ENCODE results near the gene MR1.
A peak's percentile ranks its signal among the peaks of the same experiment; 100 is the strongest.
"Not testable (repeated sequence)": the region's sequence is repeated elsewhere in the genome, so short reads cannot be mapped to it uniquely, and the experiment has no call there.

The MR1 gene

GRCh38 chr1:181033128-181033798 is 520 bp upstream of the MR1 start:
- Histone ChIP-seq H3K36me3 (no peaks in the 10 kb centered on the region), H3K4me3 (ENCODE audit: low read depth in 1 of 2, low read length in 1 of 2) (peak overlapping the region; percentile 61 to 81), H3K27ac (peak overlapping the region; percentile 90), H3K9me3 (no peaks in the 10 kb centered on the region), H3K4me1 (ENCODE audit: control insufficient read depth in 1 of 2, insufficient read depth in 1 of 2, low read depth in 1 of 2, low read length in 1 of 2) (peaks cover 50 to 53% of the 10 kb centered on the region in 2 experiments), H3K27me3 (peaks cover 1% of the 10 kb centered on the region)
- TF ChIP-seq CTCF (IDR thresholded peaks at IDR 0.05), result no peak

GRCh38 chr1:181035210-181035609 is 1.4 kb downstream of the MR1 start:
- Histone ChIP-seq H3K4me1 (ENCODE audit: control insufficient read depth in 1 of 2, insufficient read depth in 1 of 2, low read depth in 1 of 2, low read length in 1 of 2) (peaks cover 51 to 55% of the 10 kb centered on the region in 2 experiments), H3K27ac (peak overlapping the region; percentile 69)
- H3K4me3 ChIP-seq (ENCODE audit: low read depth in 1 of 2, low read length in 1 of 2); H3K9me3 ChIP-seq; H3K36me3 ChIP-seq; H3K27me3 ChIP-seq: not testable (repeated sequence)

GRCh38 chr1:181036107-181036836 is 2.5 kb downstream of the MR1 start:
- H3K4me3 ChIP-seq (ENCODE audit: low read depth in 1 of 2, low read length in 1 of 2), result no peak overlapping the region
- peaks cover 51 to 55% of the 10 kb centered on the region in 2 experiments for H3K4me1 ChIP-seq (ENCODE audit: control insufficient read depth in 1 of 2, insufficient read depth in 1 of 2, low read depth in 1 of 2, low read length in 1 of 2)
- no peak for TF ChIP-seq CTCF (IDR thresholded peaks at IDR 0.05)
- no peaks in the 10 kb centered on the region for H3K27me3 ChIP-seq
- H3K27ac ChIP-seq, result peak overlapping the region; percentile 69
- H3K36me3 ChIP-seq, result peaks cover 6% of the 10 kb centered on the region
- H3K9me3 ChIP-seq, result no peaks in the 10 kb centered on the region

GRCh38 chr1:181037386-181037785 is 3.6 kb downstream of the MR1 start:
- Histone ChIP-seq H3K4me1 (ENCODE audit: control insufficient read depth in 1 of 2, insufficient read depth in 1 of 2, low read depth in 1 of 2, low read length in 1 of 2) (peaks cover 51 to 55% of the 10 kb centered on the region in 2 experiments), H3K9me3 (no peaks in the 10 kb centered on the region), H3K27me3 (no peaks in the 10 kb centered on the region), H3K4me3 (ENCODE audit: low read depth in 1 of 2, low read length in 1 of 2) (no peak overlapping the region), H3K27ac (peak overlapping the region; percentile 69), H3K36me3 (peaks cover 6% of the 10 kb centered on the region)
- no peak for TF ChIP-seq CTCF (IDR thresholded peaks at IDR 0.05)

- Histone ChIP-seq H3K27me3 (no peaks in the 10 kb centered on the region), H3K4me3 (ENCODE audit: low read depth in 1 of 2, low read length in 1 of 2) (no peak overlapping the region), H3K9me3 (no peaks in the 10 kb centered on the region), H3K36me3 (peaks cover 6% of the 10 kb centered on the region), H3K27ac (no peak overlapping the region), H3K4me1 (ENCODE audit: control insufficient read depth in 1 of 2, insufficient read depth in 1 of 2, low read depth in 1 of 2, low read length in 1 of 2) (peaks cover 54 to 58% of the 10 kb centered on the region in 2 experiments)
- TF ChIP-seq CTCF (IDR thresholded peaks at IDR 0.05), result peak; percentile 89
These were observed 4.7 kb downstream of the MR1 start for GRCh38 chr1:181038399-181038873.

GRCh38 chr1:181040284-181040865 is 6.6 kb downstream of the MR1 start:
- peaks cover 6% of the 10 kb centered on the region for H3K36me3 ChIP-seq
- no peaks in the 10 kb centered on the region for H3K27me3 ChIP-seq
- H3K4me3 ChIP-seq (ENCODE audit: low read depth in 1 of 2, low read length in 1 of 2), result no peak overlapping the region
- H3K9me3 ChIP-seq, result no peaks in the 10 kb centered on the region
- no peak overlapping the region for H3K27ac ChIP-seq
- H3K4me1 ChIP-seq (ENCODE audit: control insufficient read depth in 1 of 2, insufficient read depth in 1 of 2, low read depth in 1 of 2, low read length in 1 of 2), result peaks cover 52% of the 10 kb centered on the region in 2 experiments
- no peak for TF ChIP-seq CTCF (IDR thresholded peaks at IDR 0.05)
